ENCODE data around the gene ARHGAP12.
A peak's percentile ranks its signal among the peaks of the same experiment; 100 is the strongest.

ARHGAP12 gene

GRCh38 chr10:31920538-31920937 lies 8.1 kb downstream of the ARHGAP12 start:
- TF ChIP-seq, protein P1, sequence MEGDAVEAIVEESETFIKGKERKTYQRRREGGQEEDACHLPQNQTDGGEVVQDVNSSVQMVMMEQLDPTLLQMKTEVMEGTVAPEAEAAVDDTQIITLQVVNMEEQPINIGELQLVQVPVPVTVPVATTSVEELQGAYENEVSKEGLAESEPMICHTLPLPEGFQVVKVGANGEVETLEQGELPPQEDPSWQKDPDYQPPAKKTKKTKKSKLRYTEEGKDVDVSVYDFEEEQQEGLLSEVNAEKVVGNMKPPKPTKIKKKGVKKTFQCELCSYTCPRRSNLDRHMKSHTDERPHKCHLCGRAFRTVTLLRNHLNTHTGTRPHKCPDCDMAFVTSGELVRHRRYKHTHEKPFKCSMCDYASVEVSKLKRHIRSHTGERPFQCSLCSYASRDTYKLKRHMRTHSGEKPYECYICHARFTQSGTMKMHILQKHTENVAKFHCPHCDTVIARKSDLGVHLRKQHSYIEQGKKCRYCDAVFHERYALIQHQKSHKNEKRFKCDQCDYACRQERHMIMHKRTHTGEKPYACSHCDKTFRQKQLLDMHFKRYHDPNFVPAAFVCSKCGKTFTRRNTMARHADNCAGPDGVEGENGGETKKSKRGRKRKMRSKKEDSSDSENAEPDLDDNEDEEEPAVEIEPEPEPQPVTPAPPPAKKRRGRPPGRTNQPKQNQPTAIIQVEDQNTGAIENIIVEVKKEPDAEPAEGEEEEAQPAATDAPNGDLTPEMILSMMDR (conservative IDR thresholded peaks at IDR 0.05; ENCODE audit: control insufficient read depth, insufficient read depth, low read depth, low read length): no peak
- no peak for DNase-seq (ENCODE audit: low read depth)
- no peak overlapping the region for H3K4me3 ChIP-seq (ENCODE audit: control insufficient read depth, low read depth, low read length)

- H3K4me3 ChIP-seq (ENCODE audit: control insufficient read depth, low read depth, low read length): no peak overlapping the region
- DNase-seq (ENCODE audit: low read depth): no peak
- TF ChIP-seq, protein P1 (conservative IDR thresholded peaks at IDR 0.05; ENCODE audit: control insufficient read depth, insufficient read depth, low read depth, low read length): no peak
Observed at GRCh38 chr10:31918671-31919409, 9.8 kb downstream of the ARHGAP12 start.

DNA sequence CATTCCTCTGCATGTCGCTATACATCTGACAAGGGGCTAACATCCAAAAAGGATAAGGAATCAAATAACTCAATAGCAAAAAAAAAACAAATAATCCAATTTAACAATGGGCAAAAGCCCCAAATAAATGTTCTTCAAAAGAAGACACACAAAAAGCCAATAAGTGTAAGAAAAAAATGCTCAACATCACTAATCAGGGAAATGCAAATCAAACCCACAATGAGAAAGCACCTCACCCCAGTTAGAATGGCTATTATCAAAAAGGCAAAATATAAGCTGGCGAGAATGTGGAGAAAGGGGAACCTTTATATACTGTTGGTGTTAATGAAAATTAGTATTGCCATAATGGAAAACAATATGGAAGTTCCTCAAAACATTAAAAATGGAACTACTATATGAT lies 14.3 kb downstream of the ARHGAP12 start:
- H3K4me3 ChIP-seq (ENCODE audit: control insufficient read depth, low read depth, low read length): no peak overlapping the region
- TF ChIP-seq, protein P1 (conservative IDR thresholded peaks at IDR 0.05; ENCODE audit: control insufficient read depth, insufficient read depth, low read depth, low read length): no peak
- DNase-seq (ENCODE audit: low read depth): no peak

DNA sequence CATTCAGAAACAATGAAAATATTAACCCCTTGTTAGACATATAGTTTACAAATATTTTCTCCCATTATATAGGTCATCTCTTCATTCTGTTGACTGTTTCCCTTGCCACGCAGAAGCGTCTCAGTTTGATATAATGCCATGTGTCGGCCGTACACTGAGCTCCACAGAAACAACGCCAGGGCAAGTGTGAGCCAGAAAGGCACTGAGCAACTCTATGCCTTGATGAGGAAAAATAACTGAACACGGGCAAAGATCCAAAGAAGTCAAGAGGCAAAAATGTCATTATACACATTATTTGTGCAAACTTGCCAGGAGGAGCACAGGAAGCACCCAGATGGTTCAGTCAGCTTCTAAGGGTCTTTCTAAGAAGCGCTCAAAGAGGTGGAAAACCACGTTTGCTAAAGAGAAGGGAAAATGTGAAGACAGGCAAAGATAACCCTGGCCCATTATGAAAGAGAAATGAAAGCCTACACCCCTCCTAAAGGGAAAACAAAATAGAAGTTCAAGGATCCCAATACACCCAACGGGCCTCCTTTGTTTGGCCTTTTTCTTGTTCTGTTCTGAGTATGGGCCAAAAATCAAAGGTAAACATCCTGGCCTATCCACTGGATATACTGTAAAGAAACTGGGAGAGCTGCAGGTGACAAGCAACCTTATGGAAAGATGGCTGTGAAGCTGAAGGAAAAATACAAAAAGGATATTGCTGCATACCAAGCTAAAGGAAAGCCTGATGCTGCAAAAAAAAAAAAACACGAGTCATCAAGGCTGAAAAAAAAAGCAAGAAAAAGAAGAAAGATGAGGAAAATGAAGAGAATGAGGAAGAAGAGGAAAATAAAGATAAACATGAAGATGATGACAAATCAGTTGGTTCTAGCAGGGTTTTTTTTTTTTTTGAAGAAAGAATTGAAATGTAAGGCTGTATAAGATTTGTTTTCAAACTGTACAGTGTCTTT lies 15.5 kb downstream of the ARHGAP12 start:
- TF ChIP-seq, protein P1 (conservative IDR thresholded peaks at IDR 0.05; ENCODE audit: control insufficient read depth, insufficient read depth, low read depth, low read length): no peak
- DNase-seq (ENCODE audit: low read depth): peak; percentile 49
- H3K4me3 ChIP-seq (ENCODE audit: control insufficient read depth, low read depth, low read length): no peak overlapping the region

GRCh38 chr10:31912289-31912688 lies 16.3 kb downstream of the ARHGAP12 start:
- peak; percentile 8 for DNase-seq (ENCODE audit: low read depth)
- TF ChIP-seq, protein P1 (conservative IDR thresholded peaks at IDR 0.05; ENCODE audit: control insufficient read depth, insufficient read depth, low read depth, low read length): no peak
- H3K4me3 ChIP-seq (ENCODE audit: control insufficient read depth, low read depth, low read length): no peak overlapping the region

- DNase-seq (ENCODE audit: low read depth): no peak
- H3K4me3 ChIP-seq (ENCODE audit: control insufficient read depth, low read depth, low read length): no peak overlapping the region
- TF ChIP-seq, protein P1 (conservative IDR thresholded peaks at IDR 0.05; ENCODE audit: control insufficient read depth, insufficient read depth, low read depth, low read length): no peak
Observed at GRCh38 chr10:31910016-31910415, 18.6 kb downstream of the ARHGAP12 start.

Data from fibroblast of mammary gland (primary cell).